Panc1 (cell line): Measurements from ENCODE around the gene PTPN1.

ENCODE experiments used
- TF ChIP-seq, protein P1 (sequence below): fragments of 450-650 bp; IDR thresholded peaks from 2 replicates; pipeline ENCODE4 v1.5.1; 2017; ENCODE audit warnings: mild to moderate bottlenecking
- TF ChIP-seq, protein P2 (sequence below), 2 experiments: IDR thresholded peaks; 2 replicates each; pipeline ENCODE4 v1.6.1; 2011 to 2012; ENCODE audit warnings: low read depth in 2 of 2, control low read depth in 1 of 2, low read length in 1 of 2, mild to moderate bottlenecking in 1 of 2, moderate library complexity in 1 of 2; ENCODE audit not compliant: insufficient read depth in 1 of 2

DNA sequence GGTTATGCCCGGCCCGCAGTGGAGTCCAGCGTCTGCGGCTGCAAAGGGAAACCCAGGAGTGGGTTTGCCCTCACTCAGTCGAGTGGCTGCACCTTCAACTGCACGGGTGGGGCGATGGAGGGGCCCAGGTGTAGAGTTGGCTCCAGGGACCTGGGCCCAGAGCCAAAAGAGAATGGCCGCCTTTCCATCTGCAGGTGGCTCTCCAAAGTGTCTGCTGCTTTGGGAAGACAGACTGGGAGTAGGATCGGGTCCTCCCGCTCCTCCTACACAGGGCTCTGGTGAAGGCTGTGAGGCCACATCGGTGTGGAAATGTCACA lies 80.1 kb downstream of the PTPN1 start:
- TF ChIP-seq, protein P1, sequence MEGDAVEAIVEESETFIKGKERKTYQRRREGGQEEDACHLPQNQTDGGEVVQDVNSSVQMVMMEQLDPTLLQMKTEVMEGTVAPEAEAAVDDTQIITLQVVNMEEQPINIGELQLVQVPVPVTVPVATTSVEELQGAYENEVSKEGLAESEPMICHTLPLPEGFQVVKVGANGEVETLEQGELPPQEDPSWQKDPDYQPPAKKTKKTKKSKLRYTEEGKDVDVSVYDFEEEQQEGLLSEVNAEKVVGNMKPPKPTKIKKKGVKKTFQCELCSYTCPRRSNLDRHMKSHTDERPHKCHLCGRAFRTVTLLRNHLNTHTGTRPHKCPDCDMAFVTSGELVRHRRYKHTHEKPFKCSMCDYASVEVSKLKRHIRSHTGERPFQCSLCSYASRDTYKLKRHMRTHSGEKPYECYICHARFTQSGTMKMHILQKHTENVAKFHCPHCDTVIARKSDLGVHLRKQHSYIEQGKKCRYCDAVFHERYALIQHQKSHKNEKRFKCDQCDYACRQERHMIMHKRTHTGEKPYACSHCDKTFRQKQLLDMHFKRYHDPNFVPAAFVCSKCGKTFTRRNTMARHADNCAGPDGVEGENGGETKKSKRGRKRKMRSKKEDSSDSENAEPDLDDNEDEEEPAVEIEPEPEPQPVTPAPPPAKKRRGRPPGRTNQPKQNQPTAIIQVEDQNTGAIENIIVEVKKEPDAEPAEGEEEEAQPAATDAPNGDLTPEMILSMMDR: no peak
- TF ChIP-seq, protein P2, sequence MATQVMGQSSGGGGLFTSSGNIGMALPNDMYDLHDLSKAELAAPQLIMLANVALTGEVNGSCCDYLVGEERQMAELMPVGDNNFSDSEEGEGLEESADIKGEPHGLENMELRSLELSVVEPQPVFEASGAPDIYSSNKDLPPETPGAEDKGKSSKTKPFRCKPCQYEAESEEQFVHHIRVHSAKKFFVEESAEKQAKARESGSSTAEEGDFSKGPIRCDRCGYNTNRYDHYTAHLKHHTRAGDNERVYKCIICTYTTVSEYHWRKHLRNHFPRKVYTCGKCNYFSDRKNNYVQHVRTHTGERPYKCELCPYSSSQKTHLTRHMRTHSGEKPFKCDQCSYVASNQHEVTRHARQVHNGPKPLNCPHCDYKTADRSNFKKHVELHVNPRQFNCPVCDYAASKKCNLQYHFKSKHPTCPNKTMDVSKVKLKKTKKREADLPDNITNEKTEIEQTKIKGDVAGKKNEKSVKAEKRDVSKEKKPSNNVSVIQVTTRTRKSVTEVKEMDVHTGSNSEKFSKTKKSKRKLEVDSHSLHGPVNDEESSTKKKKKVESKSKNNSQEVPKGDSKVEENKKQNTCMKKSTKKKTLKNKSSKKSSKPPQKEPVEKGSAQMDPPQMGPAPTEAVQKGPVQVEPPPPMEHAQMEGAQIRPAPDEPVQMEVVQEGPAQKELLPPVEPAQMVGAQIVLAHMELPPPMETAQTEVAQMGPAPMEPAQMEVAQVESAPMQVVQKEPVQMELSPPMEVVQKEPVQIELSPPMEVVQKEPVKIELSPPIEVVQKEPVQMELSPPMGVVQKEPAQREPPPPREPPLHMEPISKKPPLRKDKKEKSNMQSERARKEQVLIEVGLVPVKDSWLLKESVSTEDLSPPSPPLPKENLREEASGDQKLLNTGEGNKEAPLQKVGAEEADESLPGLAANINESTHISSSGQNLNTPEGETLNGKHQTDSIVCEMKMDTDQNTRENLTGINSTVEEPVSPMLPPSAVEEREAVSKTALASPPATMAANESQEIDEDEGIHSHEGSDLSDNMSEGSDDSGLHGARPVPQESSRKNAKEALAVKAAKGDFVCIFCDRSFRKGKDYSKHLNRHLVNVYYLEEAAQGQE (IDR thresholded peaks at IDR 0.05; ENCODE audit: insufficient read depth in 1 of 2, low read depth in 2 of 2, low read length in 1 of 2): no peak
